Astrocyte (in vitro differentiated cells and primary cell): ENCODE results near the gene ZNF221. TPM values are rescaled to one million over a fixed set of nuclear protein-coding genes. Genes with fewer than 3 reads are reported as not detected.
A peak's percentile ranks its signal among the peaks of the same experiment; 100 is the strongest.

ENCODE experiments used
- DNase-seq: peaks from one replicate; pipeline ENCODE4 v3.0.0-alpha.2; 2010; ENCODE audit warnings: low read depth
- FAIRE-seq: peaks from 2 replicates; lab custom pipeline; 2011; peaks lifted over from hg19 to GRCh38; lab: Jason Lieb, UNC
- H2AFZ ChIP-seq: 2 replicates; pipeline ENCODE4 v1.6.0; 2012; ENCODE audit warnings: low read depth, low read length, inconsistent platforms
- H3K27ac ChIP-seq: 2 replicates; pipeline ENCODE4 v1.5.1; 2011; ENCODE audit warnings: low read depth, low read length, inconsistent platforms
- H3K27me3 ChIP-seq: 2 replicates; pipeline ENCODE4 v1.6.0; 2011; ENCODE audit warnings: low read length, inconsistent platforms; ENCODE audit not compliant: insufficient read depth
- H3K36me3 ChIP-seq: 2 replicates; pipeline ENCODE4 v1.5.1; 2011; ENCODE audit warnings: low read length, inconsistent platforms; ENCODE audit not compliant: insufficient read depth
- H3K4me1 ChIP-seq: 2 replicates; pipeline ENCODE4 v1.5.1; 2011; ENCODE audit warnings: low read length, inconsistent platforms; ENCODE audit not compliant: insufficient read depth
- H3K4me2 ChIP-seq: 2 replicates; pipeline ENCODE4 v1.6.0; 2012; ENCODE audit warnings: low read length, inconsistent platforms
- H3K4me3 ChIP-seq: 2 replicates; pipeline ENCODE4 v1.5.1; 2011; ENCODE audit warnings: low read depth, mild to moderate bottlenecking, low read length, inconsistent platforms; ENCODE audit not compliant: insufficient read depth
- H3K79me2 ChIP-seq: 2 replicates; pipeline ENCODE4 v1.6.0; 2012; ENCODE audit warnings: mild to moderate bottlenecking, low read length, inconsistent platforms; ENCODE audit not compliant: insufficient read depth
- H3K9ac ChIP-seq: 2 replicates; pipeline ENCODE4 v1.6.0; 2012; ENCODE audit warnings: mild to moderate bottlenecking, low read length, inconsistent platforms
- H3K9me3 ChIP-seq: 2 replicates; pipeline ENCODE4 v1.5.1; 2012; ENCODE audit warnings: low read depth, mild to moderate bottlenecking, low read length, inconsistent platforms; ENCODE audit not compliant: insufficient read depth
- H4K20me1 ChIP-seq: 2 replicates; pipeline ENCODE4 v1.6.0; 2012; ENCODE audit warnings: low read length, inconsistent platforms; ENCODE audit not compliant: insufficient read depth
- H3K27ac Mint-ChIP-seq: one replicate; pipeline ENCODE4 v1.8.0; 2021; ENCODE audit warnings: mild to moderate bottlenecking, mixed read lengths; ENCODE audit not compliant: unreplicated experiment
- H3K27me3 Mint-ChIP-seq: one replicate; pipeline ENCODE4 v1.8.0; 2021; ENCODE audit warnings: low read depth, mixed read lengths; ENCODE audit not compliant: unreplicated experiment
- H3K36me3 Mint-ChIP-seq: one replicate; pipeline ENCODE4 v1.8.0; 2021; ENCODE audit warnings: low read depth, mixed read lengths; ENCODE audit not compliant: unreplicated experiment
- H3K4me1 Mint-ChIP-seq: one replicate; pipeline ENCODE4 v1.8.0; 2021; ENCODE audit warnings: low read depth, mixed read lengths; ENCODE audit not compliant: unreplicated experiment
- H3K4me3 Mint-ChIP-seq: one replicate; pipeline ENCODE4 v1.8.0; 2021; ENCODE audit warnings: mild to moderate bottlenecking, moderate library complexity, mixed read lengths; ENCODE audit not compliant: unreplicated experiment
- H3K9me3 Mint-ChIP-seq: one replicate; pipeline ENCODE4 v1.8.0; 2021; ENCODE audit warnings: mild to moderate bottlenecking, mixed read lengths; ENCODE audit not compliant: unreplicated experiment
- CTCF ChIP-seq: IDR thresholded peaks from 2 replicates; pipeline ENCODE4 v1.5.1; 2011; ENCODE audit warnings: low read depth, mild to moderate bottlenecking, inconsistent platforms, low read length, moderate library complexity; ENCODE audit not compliant: insufficient read depth
- EZH2 ChIP-seq: IDR thresholded peaks from 2 replicates; pipeline ENCODE4 v1.6.1; 2012; ENCODE audit warnings: mild to moderate bottlenecking, low read length, inconsistent platforms; ENCODE audit not compliant: insufficient read depth
- total RNA-seq: library from RNA; stranded (reverse); gene quantifications from 2 replicates; pipeline ENCODE4 v1.2.1, GENCODE V29; 2021

ZNF221 gene
- total RNA-seq, 1 donor from 2014 or later, result 6.6 TPM

- H3K27ac Mint-ChIP-seq, result peak overlapping the region; percentile 84
- peaks cover 15% of the 10 kb centered on the region for H3K36me3 ChIP-seq
- H3K36me3 Mint-ChIP-seq, result peaks cover 16% of the 10 kb centered on the region
- H3K9ac ChIP-seq, result peak overlapping the region; percentile 83
- TF ChIP-seq EZH2, result no peak
- TF ChIP-seq CTCF, result no peak
- peak overlapping the region; percentile 70 for H3K27ac ChIP-seq
- no peaks in the 10 kb centered on the region for H3K27me3 ChIP-seq
- H3K9me3 ChIP-seq, result no peaks in the 10 kb centered on the region
- H4K20me1 ChIP-seq, result no peaks in the 10 kb centered on the region
- H3K4me1 ChIP-seq, result peaks cover 5% of the 10 kb centered on the region
- peak overlapping the region; percentile 81 for H3K4me3 ChIP-seq
- FAIRE-seq (no peak), DNase-seq (peak; percentile 6)
- H3K4me1 Mint-ChIP-seq, result no peaks in the 10 kb centered on the region
- H2AFZ ChIP-seq, result peak overlapping the region; percentile 92
- peaks cover 2% of the 10 kb centered on the region for H3K27me3 Mint-ChIP-seq
- H3K4me2 ChIP-seq, result peak overlapping the region; percentile 87
- peak overlapping the region; percentile 96 for H3K4me3 Mint-ChIP-seq
- no peaks in the 10 kb centered on the region for H3K9me3 Mint-ChIP-seq
- peaks cover 16% of the 10 kb centered on the region for H3K79me2 ChIP-seq
Measured at GRCh38 chr19:43934055-43934984, 16.7 kb upstream of the ZNF221 start.

GRCh38 chr19:43934985-43935708, 15.9 kb upstream of the ZNF221 start, which contains the start of gene ZNF45:
Gene ZNF45, minus strand, starts transcription at chr19:43935282. Its CDS starts 13,097 bp downstream, at chr19:43922185.
- no peaks in the 10 kb centered on the region for H3K27me3 ChIP-seq
- DNase-seq, result peak; percentile 82
- peak within 1 kb of the TSS; percentile 70 for H3K27ac ChIP-seq
- TF ChIP-seq CTCF, result no peak
- no peak for TF ChIP-seq EZH2
- no peaks in the 10 kb centered on the region for H3K9me3 ChIP-seq
- peaks cover 16% of the 10 kb centered on the region for H3K79me2 ChIP-seq
- Mint-ChIP-seq H3K27ac (peak within 1 kb of the TSS; percentile 84), H3K9me3 (no peaks in the 10 kb centered on the region), H3K36me3 (peaks cover 12% of the 10 kb centered on the region), H3K4me1 (no peaks in the 10 kb centered on the region), H3K4me3 (peak within 1 kb of the TSS; percentile 96), H3K27me3 (peaks cover 2% of the 10 kb centered on the region)
- H3K4me2 ChIP-seq, result peak within 1 kb of the TSS; percentile 87
- peaks cover 8% of the 10 kb centered on the region for H3K36me3 ChIP-seq
- peak within 1 kb of the TSS; percentile 92 for H2AFZ ChIP-seq
- no peaks in the 10 kb centered on the region for H4K20me1 ChIP-seq
- H3K4me3 ChIP-seq, result peak within 1 kb of the TSS; percentile 81
- H3K4me1 ChIP-seq, result peaks cover 5% of the 10 kb centered on the region
- H3K9ac ChIP-seq, result peak within 1 kb of the TSS; percentile 83
- FAIRE-seq, result no peak
